Right renal cortex interstitium (tissue), 3 donors: ENCODE results near the gene IFIH1. TPM values are rescaled to one million over a fixed set of nuclear protein-coding genes. Genes with fewer than 3 reads are reported as not detected.

Source experiments
- DNase-seq, 3 donors: peaks; one replicate each; pipeline ENCODE4 v3.0.0-alpha.2; 2013; ENCODE audit warnings: low read depth in 3 of 3, low spot score in 2 of 3
- polyA plus RNA-seq, 3 donors: library from polyadenylated mRNA; unstranded; fragments of 120-200 nt; gene quantifications; one replicate each; pipeline ENCODE4 v1.2.1, GENCODE V29; 2013; ENCODE audit not compliant: insufficient read length in 3 of 3

Gene IFIH1
- polyA plus RNA-seq, 3 donors, result 7.9 to 8.4 (median 8.3) TPM

- DNase-seq, result no peak
Observed at GRCh38 chr2:162219426-162219825, 99.1 kb downstream of the IFIH1 start.

GRCh38 chr2:162217598-162217997, 100.9 kb downstream of the IFIH1 start:
- DNase-seq, result no peak

Other genes starting within 250 kb of the IFIH1 start
- gene DPP4, start 244.5 kb downstream of the IFIH1 start, polyA plus RNA-seq, result 100 to 1,000 TPM; 139 to 156 (median 151) TPM
- not detected for gene GCG, start 166.4 kb downstream of the IFIH1 start, polyA plus RNA-seq
- gene FAP, start 75.2 kb downstream of the IFIH1 start, polyA plus RNA-seq, result 10 to 100 TPM in 2 of 3 donors, 1 to 10 TPM in 1; 8.7 to 13.4 (median 12.9) TPM
- gene GCA, start 25.4 kb upstream of the IFIH1 start, polyA plus RNA-seq, result 10 to 100 TPM; 34.9 to 40.4 (median 37.2) TPM